Loucy (cell line): ENCODE results near the gene PA2G4.

Source experiments
- H2AFZ ChIP-seq: fragments of 200-600 bp; sonication (generic); 2 replicates; pipeline ENCODE4 v1.6.0; 2016; ENCODE audit warnings: antibody characterized with exemption, mild to moderate bottlenecking, low read length, moderate library complexity
- H3F3A ChIP-seq: fragments of 200-600 bp; 2 replicates; pipeline ENCODE4 v1.6.0; 2016; ENCODE audit warnings: antibody characterized with exemption, low read depth, mild to moderate bottlenecking
- H3K27me3 ChIP-seq: fragments of 200-600 bp; sonication (generic); 2 replicates; pipeline ENCODE4 v1.6.1; 2014; ENCODE audit warnings: low read length, mild to moderate bottlenecking; ENCODE audit not compliant: insufficient read depth, poor library complexity, severe bottlenecking
- H3K36me3 ChIP-seq: fragments of 200-600 bp; sonication (generic); 2 replicates; pipeline ENCODE4 v1.6.1; 2016; ENCODE audit warnings: low read length; ENCODE audit not compliant: insufficient read depth
- H3K4me1 ChIP-seq: fragments of 200-600 bp; sonication (generic); 2 replicates; pipeline ENCODE4 v1.5.1; 2014; ENCODE audit warnings: low read length, mild to moderate bottlenecking; ENCODE audit not compliant: insufficient read depth, poor library complexity, severe bottlenecking
- H3K4me2 ChIP-seq: fragments of 200-600 bp; sonication (generic); 2 replicates; pipeline ENCODE4 v1.6.0; 2014; ENCODE audit warnings: antibody characterized with exemption, low read length, low read depth, mild to moderate bottlenecking; ENCODE audit not compliant: poor library complexity, severe bottlenecking
- H3K4me3 ChIP-seq: fragments of 200-600 bp; sonication (generic); 2 replicates; pipeline ENCODE4 v1.5.1; 2014; ENCODE audit warnings: low read length, mild to moderate bottlenecking, mixed read lengths; ENCODE audit not compliant: poor library complexity, severe bottlenecking
- H3K79me2 ChIP-seq: fragments of 200-600 bp; sonication (generic); 2 replicates; pipeline ENCODE4 v1.6.1; 2014; ENCODE audit warnings: low read length; ENCODE audit not compliant: insufficient read depth
- H3K9ac ChIP-seq: fragments of 200-600 bp; sonication (generic); 2 replicates; pipeline ENCODE4 v1.6.0; 2014; ENCODE audit warnings: mild to moderate bottlenecking, low read depth, low read length, moderate library complexity; ENCODE audit not compliant: poor library complexity, severe bottlenecking
- H3K9me2 ChIP-seq: fragments of 200-600 bp; sonication (generic); replicated peaks from 2 replicates; pipeline ENCODE4 v1.6.1; 2016; ENCODE audit warnings: low read depth, low read length, mixed read lengths
- H3K9me3 ChIP-seq: fragments of 200-600 bp; sonication (generic); 2 replicates; pipeline ENCODE4 v1.6.1; 2014; ENCODE audit warnings: mild to moderate bottlenecking, antibody characterized with exemption, low read length, low read depth; ENCODE audit not compliant: insufficient read depth
- H4K20me1 ChIP-seq: fragments of 200-600 bp; sonication (generic); 2 replicates; pipeline ENCODE4 v1.6.0; 2014; ENCODE audit warnings: antibody characterized with exemption, low read length, mild to moderate bottlenecking; ENCODE audit not compliant: insufficient read depth, poor library complexity, severe bottlenecking
- EZH2phosphoT487 ChIP-seq: fragments of 200-600 bp; IDR thresholded peaks from 2 replicates; pipeline ENCODE4 v1.6.1; 2018; ENCODE audit warnings: antibody characterized with exemption, mild to moderate bottlenecking, moderate library complexity, borderline replicate concordance
- TF ChIP-seq, protein P1 (sequence below): fragments of 200-600 bp; sonication (generic); conservative IDR thresholded peaks from 2 replicates; pipeline ENCODE4 v1.5.1; 2014; ENCODE audit warnings: mild to moderate bottlenecking, antibody characterized with exemption, low read length

PA2G4 gene

GRCh38 chr12:56152756-56153677 lies 48.7 kb downstream of the PA2G4 start:
- Histone ChIP-seq H2AFZ (peak overlapping the region; percentile 77), H3K79me2 (peaks cover 34% of the 10 kb centered on the region), H4K20me1 (no peaks in the 10 kb centered on the region), H3K4me1 (peaks cover 21% of the 10 kb centered on the region), H3F3A (no peaks in the 10 kb centered on the region), H3K9me2 (no peaks in the 10 kb centered on the region), H3K9ac (peak overlapping the region; percentile 92), H3K9me3 (no peaks in the 10 kb centered on the region), H3K36me3 (no peaks in the 10 kb centered on the region), H3K4me2 (peak overlapping the region; percentile 77), H3K4me3 (peak overlapping the region; percentile 88), H3K27me3 (no peaks in the 10 kb centered on the region)
- TF ChIP-seq, protein P1, sequence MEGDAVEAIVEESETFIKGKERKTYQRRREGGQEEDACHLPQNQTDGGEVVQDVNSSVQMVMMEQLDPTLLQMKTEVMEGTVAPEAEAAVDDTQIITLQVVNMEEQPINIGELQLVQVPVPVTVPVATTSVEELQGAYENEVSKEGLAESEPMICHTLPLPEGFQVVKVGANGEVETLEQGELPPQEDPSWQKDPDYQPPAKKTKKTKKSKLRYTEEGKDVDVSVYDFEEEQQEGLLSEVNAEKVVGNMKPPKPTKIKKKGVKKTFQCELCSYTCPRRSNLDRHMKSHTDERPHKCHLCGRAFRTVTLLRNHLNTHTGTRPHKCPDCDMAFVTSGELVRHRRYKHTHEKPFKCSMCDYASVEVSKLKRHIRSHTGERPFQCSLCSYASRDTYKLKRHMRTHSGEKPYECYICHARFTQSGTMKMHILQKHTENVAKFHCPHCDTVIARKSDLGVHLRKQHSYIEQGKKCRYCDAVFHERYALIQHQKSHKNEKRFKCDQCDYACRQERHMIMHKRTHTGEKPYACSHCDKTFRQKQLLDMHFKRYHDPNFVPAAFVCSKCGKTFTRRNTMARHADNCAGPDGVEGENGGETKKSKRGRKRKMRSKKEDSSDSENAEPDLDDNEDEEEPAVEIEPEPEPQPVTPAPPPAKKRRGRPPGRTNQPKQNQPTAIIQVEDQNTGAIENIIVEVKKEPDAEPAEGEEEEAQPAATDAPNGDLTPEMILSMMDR: no peak
- TF ChIP-seq EZH2phosphoT487: no peak

- Histone ChIP-seq H3K4me1 (peaks cover 22% of the 10 kb centered on the region), H3F3A (no peaks in the 10 kb centered on the region), H3K79me2 (peaks cover 39% of the 10 kb centered on the region), H4K20me1 (peaks cover 4% of the 10 kb centered on the region), H3K9me3 (no peaks in the 10 kb centered on the region), H3K9me2 (no peaks in the 10 kb centered on the region), H3K27me3 (no peaks in the 10 kb centered on the region), H3K9ac (peak overlapping the region; percentile 92), H3K4me3 (peak overlapping the region; percentile 88), H3K4me2 (peak overlapping the region; percentile 77), H2AFZ (no peak overlapping the region), H3K36me3 (no peaks in the 10 kb centered on the region)
- TF ChIP-seq EZH2phosphoT487: no peak
- TF ChIP-seq, protein P1: no peak
Measured at GRCh38 chr12:56153678-56154065, 49.3 kb downstream of the PA2G4 start.

- Histone ChIP-seq H3K27me3 (no peaks in the 10 kb centered on the region), H3K4me1 (peaks cover 29% of the 10 kb centered on the region), H3F3A (no peaks in the 10 kb centered on the region), H3K79me2 (peaks cover 46% of the 10 kb centered on the region), H3K4me3 (no peak overlapping the region), H2AFZ (no peak overlapping the region), H4K20me1 (peaks cover 10% of the 10 kb centered on the region), H3K9ac (peak overlapping the region; percentile 92), H3K9me2 (no peaks in the 10 kb centered on the region), H3K9me3 (no peaks in the 10 kb centered on the region), H3K36me3 (no peaks in the 10 kb centered on the region), H3K4me2 (peak overlapping the region; percentile 77)
- TF ChIP-seq, protein P1: no peak
- TF ChIP-seq EZH2phosphoT487: no peak
Measured at GRCh38 chr12:56154246-56154771, 50.0 kb downstream of the PA2G4 start.
